ENCODE results near the gene PPP1R3G.

The PPP1R3G gene

GRCh38 chr6:5121956-5122355 is 36.8 kb downstream of the PPP1R3G start:
- no peak for DNase-seq

- DNase-seq, result no peak
Observed at GRCh38 chr6:5122504-5123112, 37.5 kb downstream of the PPP1R3G start.

GRCh38 chr6:5123296-5124143 is 38.4 kb downstream of the PPP1R3G start:
- no peak for DNase-seq

- DNase-seq, result no peak
Observed at GRCh38 chr6:5124526-5124925, 39.4 kb downstream of the PPP1R3G start.

- DNase-seq, result no peak
Observed at GRCh38 chr6:5125152-5126006, 40.2 kb downstream of the PPP1R3G start.

- DNase-seq, result no peak
Observed at GRCh38 chr6:5126214-5126613, 41.1 kb downstream of the PPP1R3G start.

GRCh38 chr6:5127106-5127687 is 42.1 kb downstream of the PPP1R3G start:
- no peak for DNase-seq

- no peak for DNase-seq
Observed at GRCh38 chr6:5128351-5128750, 43.2 kb downstream of the PPP1R3G start.

- no peak for DNase-seq
Observed at GRCh38 chr6:5130135-5130866, 45.2 kb downstream of the PPP1R3G start.

GRCh38 chr6:5132731-5133130 is 47.6 kb downstream of the PPP1R3G start:
- DNase-seq, result no peak

- no peak for DNase-seq
Observed at GRCh38 chr6:5133943-5134342, 48.8 kb downstream of the PPP1R3G start.

- peak in 1 of 2 experiments; percentile 1 for DNase-seq
Observed at GRCh38 chr6:5135788-5136376, 50.7 kb downstream of the PPP1R3G start.

- DNase-seq, result no peak
Observed at GRCh38 chr6:5136851-5137250, 51.7 kb downstream of the PPP1R3G start.

All from NCI-H187 (cell line).